Measurements from ENCODE around the gene BATF2.
"Not testable (repeated sequence)": the region's sequence is repeated elsewhere in the genome, so short reads cannot be mapped to it uniquely, and the experiment has no call there.

BATF2 gene

DNA sequence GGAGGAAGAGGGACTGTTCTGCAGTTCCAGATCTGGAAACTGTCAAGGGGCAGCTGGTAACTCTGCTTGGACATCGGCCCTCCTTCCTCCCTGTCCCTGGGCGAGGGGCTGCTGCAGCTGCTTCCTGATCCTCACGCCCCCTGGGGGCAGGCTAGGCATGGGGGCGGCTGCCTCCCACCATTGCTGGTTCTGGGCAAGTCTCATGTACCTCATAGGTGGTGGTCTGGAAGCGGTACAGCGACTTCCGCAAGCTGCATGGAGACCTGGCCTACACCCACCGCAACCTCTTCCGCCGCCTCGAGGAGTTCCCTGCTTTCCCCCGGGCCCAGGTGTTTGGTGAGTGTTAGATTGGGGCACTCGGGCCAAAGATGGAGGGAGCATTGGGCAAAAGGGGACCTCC, 35.4 kb upstream of the BATF2 start:
- peaks cover 25 to 32% of the 10 kb centered on the region in 2 donors for H3K36me3 ChIP-seq (ENCODE audit: control insufficient read depth in 2 of 2, insufficient read depth in 2 of 2, low read length in 2 of 2)
- no peak overlapping the region for H3K27ac ChIP-seq (ENCODE audit: low read length)
- H3K4me1 ChIP-seq (ENCODE audit: control insufficient read depth, insufficient read depth, low read length), result peaks cover 12% of the 10 kb centered on the region
- H3K4me3 ChIP-seq (ENCODE audit: low read length in 2 of 2), result no peak overlapping the region
- H3K9me3 ChIP-seq (ENCODE audit: control insufficient read depth in 2 of 2, low read length in 2 of 2), result no peaks in the 10 kb centered on the region
- no peak overlapping the region for H3K9ac ChIP-seq (ENCODE audit: low read length in 2 of 2)
- no peaks in the 10 kb centered on the region for H3K27me3 ChIP-seq (ENCODE audit: control insufficient read depth in 1 of 2, insufficient read depth in 2 of 2, low read length in 2 of 2)

GRCh38 chr11:65027213-65028067, 30.7 kb upstream of the BATF2 start, which contains the start of gene SNX15:
SNX15 (plus strand) TSS chr11:65027439; CDS start chr11:65027538, 99 bp downstream.
- Histone ChIP-seq H3K9me3 (ENCODE audit: control insufficient read depth in 2 of 2, low read length in 2 of 2) (no peaks in the 10 kb centered on the region), H3K4me1 (ENCODE audit: control insufficient read depth, insufficient read depth, low read length) (peaks cover 18% of the 10 kb centered on the region), H3K36me3 (ENCODE audit: control insufficient read depth in 2 of 2, insufficient read depth in 2 of 2, low read length in 2 of 2) (peaks cover 6 to 7% of the 10 kb centered on the region in 2 donors), H3K27me3 (ENCODE audit: control insufficient read depth in 1 of 2, insufficient read depth in 2 of 2, low read length in 2 of 2) (no peaks in the 10 kb centered on the region), H3K9ac (ENCODE audit: low read length in 2 of 2) (peak within 1 kb of the TSS; percentile 58 to 80), H3K4me3 (ENCODE audit: low read length in 2 of 2) (peak within 1 kb of the TSS; percentile 35 to 86), H3K27ac (ENCODE audit: low read length) (peak within 1 kb of the TSS; percentile 85)

DNA sequence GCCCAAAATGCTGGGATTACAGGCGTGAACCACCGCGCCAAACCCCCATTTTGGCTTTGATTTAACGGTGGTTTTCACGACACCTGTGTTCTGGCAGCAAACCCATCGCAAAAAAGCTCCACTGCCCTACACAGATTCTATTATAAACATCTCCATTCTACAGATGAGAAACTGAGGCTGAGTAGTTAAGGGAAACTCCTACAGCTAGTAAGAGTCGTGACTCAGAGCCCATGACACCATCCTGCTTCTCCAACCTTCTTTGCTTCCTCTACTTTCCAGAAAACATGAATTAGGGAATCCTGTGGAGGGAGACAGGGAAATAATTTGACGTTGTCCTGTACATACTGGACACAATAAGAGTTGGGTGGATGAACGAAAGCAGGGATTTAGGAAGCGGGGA, 30.0 kb upstream of the BATF2 start:
- H3K9me3 ChIP-seq (ENCODE audit: control insufficient read depth in 2 of 2, low read length in 2 of 2), result no peaks in the 10 kb centered on the region
- H3K4me3 ChIP-seq (ENCODE audit: low read length in 2 of 2), result peak overlapping the region in 1 of 2 donors; percentile 86
- peaks cover 5 to 7% of the 10 kb centered on the region in 2 donors for H3K36me3 ChIP-seq (ENCODE audit: control insufficient read depth in 2 of 2, insufficient read depth in 2 of 2, low read length in 2 of 2)
- peaks cover 18% of the 10 kb centered on the region for H3K4me1 ChIP-seq (ENCODE audit: control insufficient read depth, insufficient read depth, low read length)
- H3K27ac ChIP-seq (ENCODE audit: low read length), result peak overlapping the region; percentile 85
- no peaks in the 10 kb centered on the region for H3K27me3 ChIP-seq (ENCODE audit: control insufficient read depth in 1 of 2, insufficient read depth in 2 of 2, low read length in 2 of 2)
- peak overlapping the region; percentile 7 to 80 for H3K9ac ChIP-seq (ENCODE audit: low read length in 2 of 2)

DNA sequence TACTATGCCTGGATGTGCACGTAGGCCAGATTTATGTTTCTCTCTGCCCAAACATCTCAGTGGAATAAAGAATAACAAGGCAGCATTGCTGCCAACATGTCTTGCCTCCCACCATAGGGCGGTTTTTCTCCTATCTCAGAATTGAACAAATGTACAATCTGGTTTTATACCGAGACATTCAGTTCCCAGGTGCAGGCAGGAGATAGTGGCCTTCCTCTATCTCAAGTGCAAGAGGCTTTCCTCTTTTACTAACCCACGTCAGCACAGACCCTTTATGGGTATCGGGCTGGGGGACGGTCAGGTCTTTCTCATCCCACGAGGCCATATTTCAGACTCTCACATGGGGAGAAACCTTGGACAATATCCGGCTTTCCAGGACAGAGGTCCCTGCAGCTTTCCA, 26.7 kb upstream of the BATF2 start:
- not testable (repeated sequence) for H3K27me3 ChIP-seq (ENCODE audit: control insufficient read depth in 1 of 2, insufficient read depth in 2 of 2, low read length in 2 of 2); H3K9ac ChIP-seq (ENCODE audit: low read length in 2 of 2); H3K27ac ChIP-seq (ENCODE audit: low read length); H3K9me3 ChIP-seq (ENCODE audit: control insufficient read depth in 2 of 2, low read length in 2 of 2); H3K4me3 ChIP-seq (ENCODE audit: low read length in 2 of 2)
- Histone ChIP-seq H3K4me1 (ENCODE audit: control insufficient read depth, insufficient read depth, low read length) (peaks cover 11% of the 10 kb centered on the region), H3K36me3 (ENCODE audit: control insufficient read depth in 2 of 2, insufficient read depth in 2 of 2, low read length in 2 of 2) (peaks cover 20 to 25% of the 10 kb centered on the region in 2 donors)

DNA sequence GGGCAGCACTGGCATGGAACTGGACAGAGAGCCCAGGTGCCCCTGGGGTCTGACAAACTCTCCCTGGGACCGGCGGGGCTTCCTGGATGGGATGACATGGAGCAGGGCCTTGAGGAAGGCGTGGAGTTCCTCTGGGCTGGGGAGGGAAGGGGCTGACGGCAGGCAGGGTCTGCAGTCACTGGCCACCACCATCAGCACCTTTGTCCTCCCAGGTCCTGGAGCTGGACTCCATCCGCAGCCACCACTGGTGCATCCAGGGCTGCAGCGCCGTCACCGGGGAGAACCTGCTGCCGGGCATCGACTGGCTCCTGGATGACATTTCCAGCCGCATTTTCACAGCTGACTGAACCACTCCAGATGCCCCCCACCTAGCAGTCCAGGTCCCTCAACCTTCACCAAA, 24.7 kb upstream of the BATF2 start:
- H3K4me3 ChIP-seq (ENCODE audit: low read length in 2 of 2), result no peak overlapping the region
- H3K9ac ChIP-seq (ENCODE audit: low read length in 2 of 2), result no peak overlapping the region
- peaks cover 25 to 30% of the 10 kb centered on the region in 2 donors for H3K36me3 ChIP-seq (ENCODE audit: control insufficient read depth in 2 of 2, insufficient read depth in 2 of 2, low read length in 2 of 2)
- no peaks in the 10 kb centered on the region for H3K4me1 ChIP-seq (ENCODE audit: control insufficient read depth, insufficient read depth, low read length)
- H3K9me3 ChIP-seq (ENCODE audit: control insufficient read depth in 2 of 2, low read length in 2 of 2), result no peaks in the 10 kb centered on the region
- no peak overlapping the region for H3K27ac ChIP-seq (ENCODE audit: low read length)
- no peaks in the 10 kb centered on the region for H3K27me3 ChIP-seq (ENCODE audit: control insufficient read depth in 1 of 2, insufficient read depth in 2 of 2, low read length in 2 of 2)

- no peaks in the 10 kb centered on the region for H3K9me3 ChIP-seq (ENCODE audit: control insufficient read depth in 2 of 2, low read length in 2 of 2)
- peaks cover 25 to 31% of the 10 kb centered on the region in 2 donors for H3K36me3 ChIP-seq (ENCODE audit: control insufficient read depth in 2 of 2, insufficient read depth in 2 of 2, low read length in 2 of 2)
- no peak overlapping the region for H3K9ac ChIP-seq (ENCODE audit: low read length in 2 of 2)
- H3K4me1 ChIP-seq (ENCODE audit: control insufficient read depth, insufficient read depth, low read length), result no peaks in the 10 kb centered on the region
- H3K27ac ChIP-seq (ENCODE audit: low read length), result no peak overlapping the region
- H3K27me3 ChIP-seq (ENCODE audit: control insufficient read depth in 1 of 2, insufficient read depth in 2 of 2, low read length in 2 of 2), result no peaks in the 10 kb centered on the region
- no peak overlapping the region for H3K4me3 ChIP-seq (ENCODE audit: low read length in 2 of 2)
Measured at GRCh38 chr11:65021003-65021402, 24.2 kb upstream of the BATF2 start.

DNA sequence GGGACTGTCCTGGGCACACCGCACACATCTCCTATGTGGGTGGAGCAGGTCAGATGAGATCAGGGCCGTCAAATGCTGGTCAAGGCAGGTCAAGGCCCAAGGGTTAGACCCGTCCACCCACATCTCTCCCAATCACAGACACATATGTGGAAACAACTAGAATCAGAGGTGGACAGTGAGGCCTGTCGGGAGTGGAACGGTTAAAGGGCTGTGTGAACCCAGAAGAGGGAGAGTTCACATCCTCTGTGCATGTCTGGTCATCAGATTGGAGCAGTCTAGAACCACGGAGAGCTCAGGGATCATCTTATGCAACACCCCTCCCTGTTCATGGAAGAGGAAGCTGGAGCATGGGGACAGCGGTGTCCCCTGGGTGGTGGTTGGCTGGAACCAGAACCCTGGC, 23.1 kb upstream of the BATF2 start:
- peaks cover 25 to 31% of the 10 kb centered on the region in 2 donors for H3K36me3 ChIP-seq (ENCODE audit: control insufficient read depth in 2 of 2, insufficient read depth in 2 of 2, low read length in 2 of 2)
- no peak overlapping the region for H3K27ac ChIP-seq (ENCODE audit: low read length)
- peaks cover 4% of the 10 kb centered on the region for H3K4me1 ChIP-seq (ENCODE audit: control insufficient read depth, insufficient read depth, low read length)
- no peak overlapping the region for H3K9ac ChIP-seq (ENCODE audit: low read length in 2 of 2)
- no peaks in the 10 kb centered on the region for H3K27me3 ChIP-seq (ENCODE audit: control insufficient read depth in 1 of 2, insufficient read depth in 2 of 2, low read length in 2 of 2)
- H3K4me3 ChIP-seq (ENCODE audit: low read length in 2 of 2), result no peak overlapping the region
- H3K9me3 ChIP-seq (ENCODE audit: control insufficient read depth in 2 of 2, low read length in 2 of 2), result no peaks in the 10 kb centered on the region

- no peak overlapping the region for H3K27ac ChIP-seq (ENCODE audit: low read length)
- H3K9me3 ChIP-seq (ENCODE audit: control insufficient read depth in 2 of 2, low read length in 2 of 2), result no peaks in the 10 kb centered on the region
- peaks cover 25 to 31% of the 10 kb centered on the region in 2 donors for H3K36me3 ChIP-seq (ENCODE audit: control insufficient read depth in 2 of 2, insufficient read depth in 2 of 2, low read length in 2 of 2)
- H3K4me3 ChIP-seq (ENCODE audit: low read length in 2 of 2), result no peak overlapping the region
- no peaks in the 10 kb centered on the region for H3K27me3 ChIP-seq (ENCODE audit: control insufficient read depth in 1 of 2, insufficient read depth in 2 of 2, low read length in 2 of 2)
- H3K9ac ChIP-seq (ENCODE audit: low read length in 2 of 2), result no peak overlapping the region
- H3K4me1 ChIP-seq (ENCODE audit: control insufficient read depth, insufficient read depth, low read length), result peaks cover 15% of the 10 kb centered on the region
Measured at GRCh38 chr11:65017937-65018336, 21.2 kb upstream of the BATF2 start.

GRCh38 chr11:65016705-65017104, 19.9 kb upstream of the BATF2 start:
- H3K4me3 ChIP-seq (ENCODE audit: low read length in 2 of 2), result no peak overlapping the region
- no peaks in the 10 kb centered on the region for H3K27me3 ChIP-seq (ENCODE audit: control insufficient read depth in 1 of 2, insufficient read depth in 2 of 2, low read length in 2 of 2)
- H3K9me3 ChIP-seq (ENCODE audit: control insufficient read depth in 2 of 2, low read length in 2 of 2), result no peaks in the 10 kb centered on the region
- peaks cover 20 to 24% of the 10 kb centered on the region in 2 donors for H3K36me3 ChIP-seq (ENCODE audit: control insufficient read depth in 2 of 2, insufficient read depth in 2 of 2, low read length in 2 of 2)
- no peak overlapping the region for H3K27ac ChIP-seq (ENCODE audit: low read length)
- H3K9ac ChIP-seq (ENCODE audit: low read length in 2 of 2), result peak overlapping the region; percentile 32 to 58
- peaks cover 15% of the 10 kb centered on the region for H3K4me1 ChIP-seq (ENCODE audit: control insufficient read depth, insufficient read depth, low read length)

DNA sequence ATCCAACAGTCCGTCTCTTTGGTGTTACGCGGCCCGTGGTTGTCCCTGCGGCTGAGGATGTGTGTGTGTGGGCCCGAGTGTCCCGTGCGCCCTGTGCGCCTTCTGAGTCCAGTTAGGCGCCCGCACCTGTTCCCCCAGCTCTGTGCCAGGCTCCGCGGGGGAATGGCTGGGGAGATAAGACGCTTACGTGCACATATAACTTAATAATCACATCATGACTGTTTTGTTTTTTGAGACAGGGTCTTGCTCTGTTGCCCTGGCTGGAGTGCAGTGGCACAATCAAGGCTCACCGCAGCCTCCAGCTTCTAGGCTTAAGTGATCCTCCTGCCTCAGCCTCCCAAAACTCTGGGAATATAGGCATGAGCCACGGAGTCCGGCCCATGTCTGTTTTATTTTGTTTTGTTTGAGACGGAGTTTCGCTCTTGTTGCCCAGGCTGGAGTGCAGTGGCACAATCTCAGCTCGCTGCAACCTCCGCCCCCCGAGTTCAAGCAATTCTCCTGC, 18.0 kb upstream of the BATF2 start:
- H3K27me3 ChIP-seq (ENCODE audit: control insufficient read depth in 1 of 2, insufficient read depth in 2 of 2, low read length in 2 of 2), result no peaks in the 10 kb centered on the region
- H3K4me1 ChIP-seq (ENCODE audit: control insufficient read depth, insufficient read depth, low read length), result peaks cover 15% of the 10 kb centered on the region
- peaks cover 9 to 12% of the 10 kb centered on the region in 2 donors for H3K36me3 ChIP-seq (ENCODE audit: control insufficient read depth in 2 of 2, insufficient read depth in 2 of 2, low read length in 2 of 2)
- peak overlapping the region; percentile 99 for H3K27ac ChIP-seq (ENCODE audit: low read length)
- peak overlapping the region; percentile 92 to 95 for H3K4me3 ChIP-seq (ENCODE audit: low read length in 2 of 2)
- H3K9ac ChIP-seq (ENCODE audit: low read length in 2 of 2), result peak overlapping the region; percentile 99
- no peaks in the 10 kb centered on the region for H3K9me3 ChIP-seq (ENCODE audit: control insufficient read depth in 2 of 2, low read length in 2 of 2)

Measured in stomach smooth muscle (tissue), 2 donors.